Lower lobe of right lung (tissue), 2 donors: ENCODE data around the gene ZNF536. TPM values are rescaled to one million over a fixed set of nuclear protein-coding genes. Genes with fewer than 3 reads are reported as not detected.

Source experiments
- ATAC-seq, 2 donors: fragments of 200-7000 bp; cut with Tn5 transposase; one replicate each; pipeline ENCODE4 v1.9.1; 2020 to 2022; ENCODE audit warnings: mild to moderate bottlenecking in 2 of 2, moderate library complexity in 2 of 2
- DNase-seq: peaks from one replicate; pipeline ENCODE4 v3.0.0-alpha.2; 2020
- H3K27ac ChIP-seq: fragments of 200-600 bp; one replicate; pipeline ENCODE4 v1.8.0; 2022
- H3K27me3 ChIP-seq: fragments of 200-600 bp; one replicate; pipeline ENCODE4 v1.8.0; 2022; ENCODE audit warnings: low read depth
- H3K36me3 ChIP-seq: fragments of 200-600 bp; one replicate; pipeline ENCODE4 v1.8.0; 2022; ENCODE audit warnings: mild to moderate bottlenecking
- H3K4me1 ChIP-seq: fragments of 200-600 bp; one replicate; pipeline ENCODE4 v1.8.0; 2022
- H3K4me3 ChIP-seq: fragments of 200-600 bp; one replicate; pipeline ENCODE4 v1.8.0; 2022; ENCODE audit warnings: mild to moderate bottlenecking
- H3K9me3 ChIP-seq: fragments of 200-600 bp; one replicate; pipeline ENCODE4 v1.8.0; 2022
- CTCF ChIP-seq: fragments of 200-600 bp; IDR thresholded peaks from one replicate; pipeline ENCODE4 v1.8.0; 2022; ENCODE audit warnings: antibody characterized with exemption, mild to moderate bottlenecking
- intact Hi-C: fragments of 100-400 bp; cut with DNase I; formaldehyde crosslinking; loops from one replicate; pipeline ENCODE4 v1.11.0; 2022
- total RNA-seq: library from RNA; stranded (reverse); fragmentation: NEBNext Ultra II Directional; extraction: Animal tissue kit (Norgen Biotek cat#: 25700); gene quantifications from one replicate; pipeline ENCODE4 v1.2.1, GENCODE V29; 2021
- donor health status: DM: no; HTN: yes; CAD: no; lungs with severe emphysema.

ZNF536 gene
- total RNA-seq, 1 donor from 2014 or later: 0.12 TPM

DNA sequence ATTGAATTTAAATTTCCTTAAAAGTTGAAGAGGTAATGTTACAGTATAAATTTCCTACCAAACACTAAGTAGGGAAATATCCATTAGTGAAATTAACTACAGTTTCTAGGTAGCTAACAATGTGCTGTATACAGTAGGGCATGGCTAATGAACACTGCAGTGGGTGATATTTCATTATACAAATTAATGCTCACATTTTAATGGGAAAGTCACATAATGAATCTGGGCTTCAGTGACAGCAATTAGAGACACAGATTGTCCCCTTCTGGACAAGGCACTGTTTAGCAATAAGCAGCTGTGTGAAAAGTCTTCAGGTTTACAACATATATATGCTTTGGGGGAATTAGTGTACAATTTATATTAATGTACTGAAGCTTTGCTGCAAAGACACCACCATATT, 169.4 kb downstream of the ZNF536 start:
- no peak for TF ChIP-seq CTCF
- no peaks in the 10 kb centered on the region for H3K9me3 ChIP-seq
- no peak overlapping the region for H3K27ac ChIP-seq
- intact Hi-C loops: no loop called here
- peaks cover 14% of the 10 kb centered on the region for H3K27me3 ChIP-seq
- no peaks in the 10 kb centered on the region for H3K36me3 ChIP-seq
- ATAC-seq (no peak), DNase-seq (no peak)
- no peak overlapping the region for H3K4me3 ChIP-seq
- no peaks in the 10 kb centered on the region for H3K4me1 ChIP-seq

DNA sequence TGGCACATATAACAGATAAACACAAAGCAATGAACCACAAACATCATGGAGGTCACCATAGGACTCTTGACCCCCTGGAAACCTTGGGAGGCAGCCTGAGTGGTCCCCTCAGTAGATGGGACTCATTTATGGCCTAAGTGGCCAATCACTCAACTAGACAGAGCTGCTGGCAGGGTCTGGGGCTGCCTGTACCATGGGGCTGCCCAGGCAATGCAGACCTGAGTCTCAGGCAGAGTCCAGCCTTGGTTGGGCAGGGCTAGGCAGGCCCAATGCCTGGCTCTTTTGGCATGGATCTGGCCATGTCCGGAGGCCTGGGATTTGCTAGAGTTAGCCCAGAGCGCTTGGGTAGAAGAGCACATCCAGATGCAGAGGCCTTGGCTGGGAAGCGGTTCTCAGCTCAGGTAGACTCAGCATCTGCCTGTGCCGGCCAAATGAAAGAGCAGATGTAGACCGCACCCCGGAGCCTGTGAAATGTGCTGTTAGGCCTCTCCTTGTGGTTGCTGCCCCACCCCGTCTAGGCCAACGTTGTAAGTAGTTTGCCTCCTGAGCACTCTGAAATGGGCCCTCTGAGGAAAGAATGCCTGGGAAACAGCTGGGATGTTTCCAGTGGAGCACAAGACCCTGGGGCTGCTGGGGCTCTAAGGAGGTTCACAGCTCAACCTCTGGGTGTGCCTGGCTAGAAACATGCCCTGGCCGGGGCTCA, 171.2 kb downstream of the ZNF536 start:
- Histone ChIP-seq H3K4me1 (no peaks in the 10 kb centered on the region), H3K27ac (no peak overlapping the region), H3K9me3 (no peaks in the 10 kb centered on the region), H3K36me3 (no peaks in the 10 kb centered on the region), H3K27me3 (peaks cover 11% of the 10 kb centered on the region), H3K4me3 (no peak overlapping the region)
- TF ChIP-seq CTCF: no peak
- intact Hi-C loops: no loop called here
- DNase-seq (no peak), ATAC-seq (no peak)

- DNase-seq (no peak), ATAC-seq (no peak)
- Histone ChIP-seq H3K9me3 (no peaks in the 10 kb centered on the region), H3K4me3 (no peak overlapping the region), H3K27me3 (peaks cover 3% of the 10 kb centered on the region), H3K4me1 (no peaks in the 10 kb centered on the region), H3K36me3 (no peaks in the 10 kb centered on the region), H3K27ac (no peak overlapping the region)
- TF ChIP-seq CTCF: no peak
- intact Hi-C loops: no loop called here
Observed at GRCh38 chr19:30545752-30546151, 173.6 kb downstream of the ZNF536 start.

DNA sequence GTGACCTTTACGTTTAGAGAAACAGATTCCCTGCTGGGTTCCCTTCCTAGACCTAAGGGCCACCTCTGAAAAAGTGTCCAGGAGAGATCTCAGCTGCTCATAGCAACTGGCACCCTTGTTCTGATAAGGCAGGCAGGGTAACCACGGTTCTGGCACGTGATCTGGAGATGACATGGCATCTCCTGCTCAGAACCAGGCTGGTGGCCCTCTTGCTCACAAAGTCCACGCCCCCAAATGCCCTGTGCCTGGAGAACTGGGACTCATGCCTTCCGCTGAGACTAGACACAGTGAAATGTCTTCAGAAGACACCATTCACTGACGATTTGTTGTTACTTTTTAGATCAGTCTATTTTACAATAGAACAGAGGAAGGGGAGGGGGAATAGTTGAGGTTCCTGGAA, 174.1 kb downstream of the ZNF536 start:
- Histone ChIP-seq H3K27ac (no peak overlapping the region), H3K4me3 (no peak overlapping the region), H3K9me3 (no peaks in the 10 kb centered on the region), H3K36me3 (no peaks in the 10 kb centered on the region), H3K4me1 (no peaks in the 10 kb centered on the region), H3K27me3 (no peaks in the 10 kb centered on the region)
- intact Hi-C loops: no loop called here
- TF ChIP-seq CTCF: no peak
- DNase-seq: no peak
- no peak for ATAC-seq

DNA sequence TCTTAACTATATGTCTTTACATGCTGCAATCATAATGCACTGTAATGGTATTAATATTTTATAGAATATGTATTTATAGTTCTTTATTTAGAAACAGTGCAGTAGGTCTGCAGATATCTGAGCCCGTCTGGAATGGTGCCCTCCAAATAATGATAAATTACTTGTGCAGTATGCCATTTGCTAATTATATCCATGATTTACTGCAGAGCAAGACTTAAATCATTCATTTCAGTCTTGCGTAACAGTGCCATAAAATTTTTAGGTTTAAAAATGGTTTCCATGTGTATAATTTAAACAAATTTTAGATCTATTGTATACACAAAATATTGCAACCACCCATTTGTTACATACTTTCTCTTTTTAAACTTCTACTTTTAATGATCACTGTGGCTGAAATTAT, 175.1 kb downstream of the ZNF536 start:
- Histone ChIP-seq H3K4me3 (no peak overlapping the region), H3K36me3 (no peaks in the 10 kb centered on the region), H3K4me1 (no peaks in the 10 kb centered on the region), H3K9me3 (no peaks in the 10 kb centered on the region), H3K27ac (no peak overlapping the region), H3K27me3 (no peaks in the 10 kb centered on the region)
- ATAC-seq: no peak
- TF ChIP-seq CTCF: no peak
- no peak for DNase-seq
- intact Hi-C loops: no loop called here
